HepG2 (cell line): ENCODE measurements around the gene MLYCD. TPM values are rescaled to one million over a fixed set of nuclear protein-coding genes. Genes with fewer than 3 reads are reported as not detected.

ENCODE experiments used
- CREBL2 ChIP-seq: sonication (generic); formaldehyde crosslinking; IDR thresholded peaks from 2 replicates; pipeline ENCODE4 v1.8.1; 2023; ENCODE audit warnings: missing genetic modification reagents, mild to moderate bottlenecking, borderline replicate concordance
- FOXO4 ChIP-seq: sonication (generic); formaldehyde crosslinking; conservative IDR thresholded peaks from 2 replicates; pipeline ENCODE4 v1.8.1; 2023; ENCODE audit warnings: missing genetic modification reagents
- GABPA ChIP-seq, 2 experiments: IDR thresholded peaks; 2 replicates each; pipeline ENCODE4 v1.6.1; 2011 to 2016; ENCODE audit warnings: low read depth in 2 of 2, low read length in 1 of 2, missing biosample characterization in 1 of 2, missing genetic modification characterization in 1 of 2
- GATAD2A ChIP-seq: IDR thresholded peaks from 2 replicates; pipeline ENCODE4 v1.6.1; 2016
- HMGXB4 ChIP-seq, 2 experiments: sonication (generic) in 1 of 2; formaldehyde crosslinking in 1 of 2; IDR thresholded peaks; 2 replicates each; pipeline versions ENCODE4 v1.4.0 to v1.6.1; 2018 to 2020; ENCODE audit warnings: missing genetic modification reagents in 2 of 2, borderline replicate concordance in 1 of 2, low read depth in 1 of 2, mild to moderate bottlenecking in 1 of 2, missing biosample characterization in 1 of 2
- IRF1 ChIP-seq: sonication (generic); formaldehyde crosslinking; IDR thresholded peaks from 2 replicates; pipeline ENCODE4 v1.4.0; 2020; ENCODE audit warnings: low read depth, mild to moderate bottlenecking, missing genetic modification reagents
- KDM5A ChIP-seq: fragments of 200-600 bp; sonication (generic); IDR thresholded peaks from 2 replicates; pipeline ENCODE4 v1.7.0; 2018; ENCODE audit warnings: antibody characterized with exemption, mild to moderate bottlenecking, low read length, borderline replicate concordance
- PAXIP1 ChIP-seq: sonication (generic); formaldehyde crosslinking; conservative IDR thresholded peaks from 2 replicates; pipeline ENCODE4 v1.4.0; 2020; ENCODE audit warnings: mild to moderate bottlenecking, missing genetic modification reagents, moderate library complexity
- PHF5A ChIP-seq: IDR thresholded peaks from one replicate; pipeline ENCODE4 v1.6.1; 2018; ENCODE audit warnings: low read depth, missing genetic modification reagents; ENCODE audit not compliant: unreplicated experiment
- SAP130 ChIP-seq: IDR thresholded peaks from 2 replicates; pipeline ENCODE4 v1.6.1; 2016; ENCODE audit warnings: low read depth
- SOX13 ChIP-seq, 3 experiments: fragments of 450-650 bp in 1 of 3; sonication (generic) in 1 of 3; formaldehyde crosslinking in 1 of 3; IDR thresholded peaks in 2 of 3; conservative IDR thresholded peaks in 1 of 3; 2 replicates each; pipeline versions ENCODE4 v1.5.0 to v1.6.1; 2016 to 2020; ENCODE audit warnings: antibody characterized with exemption in 1 of 3, mild to moderate bottlenecking in 1 of 3, missing compliant biosample characterization in 1 of 3, missing genetic modification reagents in 1 of 3, moderate library complexity in 1 of 3
- SOX6 ChIP-seq, 2 experiments: fragments of 450-650 bp in 1 of 2; sonication (generic) in 1 of 2; formaldehyde crosslinking in 1 of 2; IDR thresholded peaks; 2 replicates each; pipeline versions ENCODE4 v1.4.0 to v1.6.1; 2017 to 2020; ENCODE audit warnings: antibody characterized with exemption in 1 of 2, mild to moderate bottlenecking in 1 of 2, missing genetic modification reagents in 1 of 2
- TGIF2 ChIP-seq: IDR thresholded peaks from 2 replicates; pipeline ENCODE4 v1.6.1; 2016; ENCODE audit warnings: control low read depth, missing compliant biosample characterization
- ZHX1 ChIP-seq: sonication (generic); formaldehyde crosslinking; IDR thresholded peaks from 2 replicates; pipeline ENCODE4 v1.8.1; 2022; ENCODE audit warnings: low read depth, mild to moderate bottlenecking, missing genetic modification reagents
- ZNF644 ChIP-seq: IDR thresholded peaks from 2 replicates; pipeline ENCODE4 v1.6.1; 2016; ENCODE audit warnings: low read depth
- ZNF709 ChIP-seq: sonication (generic); formaldehyde crosslinking; IDR thresholded peaks from 2 replicates; pipeline ENCODE4 v1.5.0; 2020; ENCODE audit warnings: mild to moderate bottlenecking, missing genetic modification reagents
- ZSCAN22 ChIP-seq: sonication (generic); formaldehyde crosslinking; IDR thresholded peaks from 2 replicates; pipeline ENCODE4 v1.4.0; 2020; ENCODE audit warnings: mild to moderate bottlenecking, missing genetic modification reagents
- polyA plus RNA-seq, 8 experiments: library from polyadenylated mRNA; depleted of rRNA in 3 of 8; stranded (reverse) in 7 of 8; unstranded in 1 of 8; fragments of >200 nt; fragmentation: Illumina TruSeq in 4 of 8; extraction: Trizol in 4 of 8; gene quantifications; 2 replicates each; pipeline versions ENCODE4 v1.2.1 to v1.2.3, GENCODE V29; 2011 to 2016; ENCODE audit warnings: low read depth in 4 of 8, missing spikeins in 1 of 8, mixed read lengths in 1 of 8; ENCODE audit not compliant: insufficient read depth in 1 of 8
- total RNA-seq, 5 experiments: library from RNA; depleted of rRNA; stranded (reverse); fragments of >200 nt; fragmentation: Illumina TruSeq; extraction: Trizol; gene quantifications; 2 replicates each; pipeline ENCODE4 v1.2.3, GENCODE V29; 2016; ENCODE audit warnings: low read depth in 1 of 5

MLYCD gene
- total and polyA plus RNA-seq, 2 of the 13 experiments (the other 11 are each of a cell fraction or from before 2014, with no cell fraction given): 1.8 to 4.0 TPM

GRCh38 chr16:83899978-83900377, 1.1 kb downstream of the MLYCD start (continued):
- TF ChIP-seq HMGXB4 (CRISPR knock-in tag; IDR thresholded peaks at IDR 0.05; ENCODE audit: borderline replicate concordance in 1 of 2, low read depth in 1 of 2): no peak
- no peak for TF ChIP-seq KDM5A
- 0 out of 2 replicates have a peak, but pooled peaks have one; percentile 5 for TF ChIP-seq SAP130
- 0 out of 2 replicates have a peak, but pooled peaks have one; percentile 2 for TF ChIP-seq ZHX1 (CRISPR knock-in tag)
- 0 out of 2 replicates have a peak, but pooled peaks have one; percentile 7 for TF ChIP-seq IRF1
- 0 out of 2 replicates have a peak, but pooled peaks have one; percentile 43 for TF ChIP-seq TGIF2 (CRISPR knock-in tag)
- no peak for TF ChIP-seq CREBL2 (CRISPR knock-in tag)
- TF ChIP-seq PHF5A (CRISPR knock-in tag): no peak
- no peak for TF ChIP-seq ZNF709
- TF ChIP-seq PAXIP1 (CRISPR knock-in tag): 0 out of 2 replicates have a peak, but pooled peaks have one; percentile 29
- TF ChIP-seq SOX13 (IDR thresholded peaks at IDR 0.05): no peak
- TF ChIP-seq SOX13 (CRISPR knock-in tag; conservative IDR thresholded peaks at IDR 0.05 in 1 of 2, IDR thresholded peaks at IDR 0.05 in 1 of 2): 0 out of 4 replicates have a peak, but pooled peaks of 1 of the 2 experiments have one; percentile 29
- no peak for TF ChIP-seq FOXO4 (CRISPR knock-in tag)
- no peak for TF ChIP-seq SOX6 (IDR thresholded peaks at IDR 0.05)
- TF ChIP-seq SOX6 (CRISPR knock-in tag; IDR thresholded peaks at IDR 0.05): peak; percentile 26; the same call in 1 of the 2 replicates
- TF ChIP-seq GATAD2A (CRISPR knock-in tag): peak; percentile 46; the same call in 1 of the 2 replicates
- no peak for TF ChIP-seq GABPA (IDR thresholded peaks at IDR 0.05; ENCODE audit: low read depth, low read length)
- TF ChIP-seq GABPA (CRISPR knock-in tag; IDR thresholded peaks at IDR 0.05; ENCODE audit: low read depth): peak; percentile 35; the same call in 1 of the 2 replicates
- TF ChIP-seq ZNF644 (CRISPR knock-in tag): no peak
- 0 out of 2 replicates have a peak, but pooled peaks have one; percentile 11 for TF ChIP-seq ZSCAN22
